Panc1 (cell line): ENCODE results near the gene TMEM88. TPM values are rescaled to one million over a fixed set of nuclear protein-coding genes. Genes with fewer than 3 reads are reported as not detected.

Experiments used
- ATAC-seq: fragments of 200-7000 bp; cut with Tn5 transposase; 2 replicates; pipeline ENCODE4 v1.9.1; 2020; ENCODE audit warnings: mild to moderate bottlenecking, moderate library complexity
- BruUV-seq: library from RNA; stranded (reverse); fragments of 400-500 nt; replicated peaks from 2 replicates; lab custom pipeline; 2021; lab: Mats Ljungman, UMichigan
- CTCF ChIA-PET: fragments of 300-600 bp; sonication (Branson Sonifier 250); formaldehyde crosslinking; loops from one replicate; lab custom pipeline; 2022; ENCODE audit warnings: antibody characterized with exemption; lab: Charles Lee
- POLR2A ChIA-PET: fragments of 300-600 bp; sonication (Branson Sonifier 250); formaldehyde crosslinking; loops from one replicate; lab custom pipeline; 2022; ENCODE audit warnings: antibody characterized with exemption; lab: Charles Lee
- DNase-seq: peaks from one replicate; pipeline ENCODE4 v3.0.0-alpha.2; 2010; ENCODE audit warnings: low read depth, low spot score
- H3K27ac ChIP-seq: 2 replicates; pipeline ENCODE4 v1.5.1; 2011; ENCODE audit warnings: mild to moderate bottlenecking, low read length, inconsistent platforms
- H3K27me3 ChIP-seq: fragments of 200-500 bp; sonication (Bioruptor generic); 2 replicates; pipeline ENCODE4 v1.6.0; 2014; ENCODE audit warnings: low read length, inconsistent platforms; ENCODE audit not compliant: control insufficient read depth, insufficient read depth
- H3K36me3 ChIP-seq: fragments of 200-500 bp; sonication (Bioruptor generic); 2 replicates; pipeline ENCODE4 v1.5.1; 2014; ENCODE audit warnings: inconsistent platforms, mild to moderate bottlenecking, low read length, moderate library complexity; ENCODE audit not compliant: control insufficient read depth, insufficient read depth
- H3K4me1 ChIP-seq: 2 replicates; pipeline ENCODE4 v1.5.1; 2011; ENCODE audit warnings: inconsistent platforms, mild to moderate bottlenecking, low read length, moderate library complexity; ENCODE audit not compliant: control insufficient read depth, insufficient read depth
- H3K4me3 ChIP-seq, 2 experiments: 2 replicates each; pipeline ENCODE4 v1.5.1; 2011 to 2012; ENCODE audit warnings: low read depth in 2 of 2, low read length in 2 of 2, mild to moderate bottlenecking in 2 of 2, inconsistent platforms in 1 of 2, moderate library complexity in 1 of 2
- H3K9me3 ChIP-seq: fragments of 200-500 bp; sonication (Bioruptor generic); 2 replicates; pipeline ENCODE4 v1.5.1; 2014; ENCODE audit warnings: low read depth, mild to moderate bottlenecking, inconsistent platforms, low read length, moderate library complexity; ENCODE audit not compliant: control insufficient read depth, insufficient read depth
- POLR2AphosphoS5 ChIP-seq: IDR thresholded peaks from 2 replicates; pipeline ENCODE4 v1.6.1; 2012; ENCODE audit warnings: mild to moderate bottlenecking, low read depth, low read length, moderate library complexity
- SIN3A ChIP-seq: IDR thresholded peaks from 2 replicates; pipeline ENCODE4 v1.6.1; 2012; ENCODE audit warnings: low read depth, mild to moderate bottlenecking, low read length, moderate library complexity, borderline replicate concordance; ENCODE audit not compliant: insufficient read depth
- TCF7L2 ChIP-seq: IDR thresholded peaks from 2 replicates; pipeline ENCODE4 v1.6.1; 2011; ENCODE audit warnings: mild to moderate bottlenecking, low read depth, low read length, inconsistent platforms
- in situ Hi-C: cut with HindIII; loops from 2 replicates; pipeline ENCODE4 v1.10.0; 2016; ENCODE audit warnings: low sequenced_read_pairs, low pct_unique_long_range_greater_than_20kb
- intact Hi-C: fragments of 100-400 bp; cut with micrococcal nuclease; formaldehyde crosslinking; loops from one replicate; pipeline ENCODE4 v1.10.0; 2022; ENCODE audit not compliant: unreplicated experiment
- total RNA-seq: library from RNA; stranded (reverse); gene quantifications from one replicate; pipeline ENCODE4 v1.2.1, GENCODE V29; 2021; ENCODE audit not compliant: unreplicated experiment
- TF ChIP-seq, protein P1 (sequence below): fragments of 450-650 bp; IDR thresholded peaks from 2 replicates; pipeline ENCODE4 v1.5.1; 2017; ENCODE audit warnings: mild to moderate bottlenecking
- TF ChIP-seq, protein P2 (sequence below), 2 experiments: IDR thresholded peaks; 2 replicates each; pipeline ENCODE4 v1.6.1; 2011 to 2012; ENCODE audit warnings: low read depth in 2 of 2, control low read depth in 1 of 2, low read length in 1 of 2, mild to moderate bottlenecking in 1 of 2, moderate library complexity in 1 of 2; ENCODE audit not compliant: insufficient read depth in 1 of 2

The TMEM88 gene
- total RNA-seq, 1 experiment from 2014 or later: 1.6 TPM

- H3K36me3 ChIP-seq: peaks cover 9% of the 10 kb centered on the region; the same call in 1 of the 2 replicates
- in situ Hi-C loops: no loop called here
Observed at GRCh38 chr17:7875804-7876370, 21.0 kb downstream of the TMEM88 start.

DNA sequence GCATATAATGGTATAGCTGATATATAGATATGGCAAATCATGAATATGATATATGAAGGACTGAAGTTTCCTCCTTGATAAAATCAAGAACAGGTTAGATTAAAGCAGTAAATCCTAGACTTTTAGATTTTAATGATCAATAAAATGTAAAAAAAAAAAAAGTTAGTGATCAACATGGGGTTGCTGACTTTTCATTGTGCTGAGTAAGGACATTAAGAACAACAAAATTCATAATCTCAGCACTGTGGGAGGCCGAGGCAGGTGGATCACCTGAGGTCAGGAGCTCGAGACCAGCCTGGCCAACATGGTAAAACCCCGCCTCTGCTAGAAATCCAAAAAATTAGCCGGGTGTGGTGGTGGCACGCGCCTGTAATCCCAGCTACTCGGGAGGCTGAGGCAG is 23.4 kb downstream of the TMEM88 start:
- in situ Hi-C loops: no loop called here

More at GRCh38 chr17:7875804-7876370, 21.0 kb downstream of the TMEM88 start:
- Histone ChIP-seq H3K9me3 (no peaks in the 10 kb centered on the region), H3K4me1 (no peaks in the 10 kb centered on the region), H3K4me3 (no peak overlapping the region), H3K27me3 (no peaks in the 10 kb centered on the region), H3K27ac (no peak overlapping the region)
- intact Hi-C loops: no loop called here
- ATAC-seq: no peak
- POLR2A ChIA-PET: no interaction called here
- TF ChIP-seq, protein P1, sequence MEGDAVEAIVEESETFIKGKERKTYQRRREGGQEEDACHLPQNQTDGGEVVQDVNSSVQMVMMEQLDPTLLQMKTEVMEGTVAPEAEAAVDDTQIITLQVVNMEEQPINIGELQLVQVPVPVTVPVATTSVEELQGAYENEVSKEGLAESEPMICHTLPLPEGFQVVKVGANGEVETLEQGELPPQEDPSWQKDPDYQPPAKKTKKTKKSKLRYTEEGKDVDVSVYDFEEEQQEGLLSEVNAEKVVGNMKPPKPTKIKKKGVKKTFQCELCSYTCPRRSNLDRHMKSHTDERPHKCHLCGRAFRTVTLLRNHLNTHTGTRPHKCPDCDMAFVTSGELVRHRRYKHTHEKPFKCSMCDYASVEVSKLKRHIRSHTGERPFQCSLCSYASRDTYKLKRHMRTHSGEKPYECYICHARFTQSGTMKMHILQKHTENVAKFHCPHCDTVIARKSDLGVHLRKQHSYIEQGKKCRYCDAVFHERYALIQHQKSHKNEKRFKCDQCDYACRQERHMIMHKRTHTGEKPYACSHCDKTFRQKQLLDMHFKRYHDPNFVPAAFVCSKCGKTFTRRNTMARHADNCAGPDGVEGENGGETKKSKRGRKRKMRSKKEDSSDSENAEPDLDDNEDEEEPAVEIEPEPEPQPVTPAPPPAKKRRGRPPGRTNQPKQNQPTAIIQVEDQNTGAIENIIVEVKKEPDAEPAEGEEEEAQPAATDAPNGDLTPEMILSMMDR: no peak
- TF ChIP-seq POLR2AphosphoS5: no peak
- no peak for TF ChIP-seq SIN3A
- TF ChIP-seq, protein P2, sequence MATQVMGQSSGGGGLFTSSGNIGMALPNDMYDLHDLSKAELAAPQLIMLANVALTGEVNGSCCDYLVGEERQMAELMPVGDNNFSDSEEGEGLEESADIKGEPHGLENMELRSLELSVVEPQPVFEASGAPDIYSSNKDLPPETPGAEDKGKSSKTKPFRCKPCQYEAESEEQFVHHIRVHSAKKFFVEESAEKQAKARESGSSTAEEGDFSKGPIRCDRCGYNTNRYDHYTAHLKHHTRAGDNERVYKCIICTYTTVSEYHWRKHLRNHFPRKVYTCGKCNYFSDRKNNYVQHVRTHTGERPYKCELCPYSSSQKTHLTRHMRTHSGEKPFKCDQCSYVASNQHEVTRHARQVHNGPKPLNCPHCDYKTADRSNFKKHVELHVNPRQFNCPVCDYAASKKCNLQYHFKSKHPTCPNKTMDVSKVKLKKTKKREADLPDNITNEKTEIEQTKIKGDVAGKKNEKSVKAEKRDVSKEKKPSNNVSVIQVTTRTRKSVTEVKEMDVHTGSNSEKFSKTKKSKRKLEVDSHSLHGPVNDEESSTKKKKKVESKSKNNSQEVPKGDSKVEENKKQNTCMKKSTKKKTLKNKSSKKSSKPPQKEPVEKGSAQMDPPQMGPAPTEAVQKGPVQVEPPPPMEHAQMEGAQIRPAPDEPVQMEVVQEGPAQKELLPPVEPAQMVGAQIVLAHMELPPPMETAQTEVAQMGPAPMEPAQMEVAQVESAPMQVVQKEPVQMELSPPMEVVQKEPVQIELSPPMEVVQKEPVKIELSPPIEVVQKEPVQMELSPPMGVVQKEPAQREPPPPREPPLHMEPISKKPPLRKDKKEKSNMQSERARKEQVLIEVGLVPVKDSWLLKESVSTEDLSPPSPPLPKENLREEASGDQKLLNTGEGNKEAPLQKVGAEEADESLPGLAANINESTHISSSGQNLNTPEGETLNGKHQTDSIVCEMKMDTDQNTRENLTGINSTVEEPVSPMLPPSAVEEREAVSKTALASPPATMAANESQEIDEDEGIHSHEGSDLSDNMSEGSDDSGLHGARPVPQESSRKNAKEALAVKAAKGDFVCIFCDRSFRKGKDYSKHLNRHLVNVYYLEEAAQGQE (IDR thresholded peaks at IDR 0.05; ENCODE audit: insufficient read depth in 1 of 2, low read depth in 2 of 2, low read length in 1 of 2): no peak
- TF ChIP-seq TCF7L2: no peak
- TSS peak; percentile 71 for BruUV-seq
- DNase-seq: no peak
- CTCF ChIA-PET: no interaction called here

More for the DNA sequence above, 23.4 kb downstream of the TMEM88 start:
- Histone ChIP-seq H3K27me3 (no peaks in the 10 kb centered on the region), H3K9me3 (no peaks in the 10 kb centered on the region), H3K4me3 (no peak overlapping the region), H3K27ac (no peak overlapping the region), H3K36me3 (peaks cover 9% of the 10 kb centered on the region; the same call in 1 of the 2 replicates), H3K4me1 (peaks cover 6% of the 10 kb centered on the region; the same call in 1 of the 2 replicates)
- intact Hi-C loops: no loop called here
- POLR2A ChIA-PET: interaction anchor here (0.7 kb wide), 1 partner anchor 53 kb away, joined by 7 read pairs; no protein-coding TSS in a partner anchor
- CTCF ChIA-PET: no interaction called here
- ATAC-seq (no peak), DNase-seq (no peak)
- TF ChIP-seq, protein P2 (IDR thresholded peaks at IDR 0.05; ENCODE audit: insufficient read depth in 1 of 2, low read depth in 2 of 2, low read length in 1 of 2): no peak
- TF ChIP-seq SIN3A: no peak
- no peak for TF ChIP-seq TCF7L2
- BruUV-seq: no TSS peak
